Erythroblast (primary cell): Measurements from ENCODE around the gene SH2D1A.

Experiments
- DNase-seq, 2 experiments: peaks; one replicate each; lab custom pipeline; 2025; lab: John Stamatoyannopoulos, UW
- GATA1 ChIP-seq: IDR thresholded peaks from 2 replicates; pipeline ENCODE4 v1.6.1; 2011; ENCODE audit warnings: low read depth, mild to moderate bottlenecking, control low read depth, low read length, moderate library complexity
- POLR2A ChIP-seq: IDR thresholded peaks from 2 replicates; pipeline ENCODE4 v1.6.1; 2011; ENCODE audit warnings: mild to moderate bottlenecking, low read length

Gene SH2D1A

GRCh38 chrX:124342174-124342867 lies 4.0 kb upstream of the SH2D1A start:
- no peak for DNase-seq
- TF ChIP-seq GATA1 (no peak), POLR2A (no peak)

GRCh38 chrX:124343016-124343415 lies 3.3 kb upstream of the SH2D1A start:
- TF ChIP-seq POLR2A (no peak), GATA1 (no peak)
- DNase-seq = no peak

DNA sequence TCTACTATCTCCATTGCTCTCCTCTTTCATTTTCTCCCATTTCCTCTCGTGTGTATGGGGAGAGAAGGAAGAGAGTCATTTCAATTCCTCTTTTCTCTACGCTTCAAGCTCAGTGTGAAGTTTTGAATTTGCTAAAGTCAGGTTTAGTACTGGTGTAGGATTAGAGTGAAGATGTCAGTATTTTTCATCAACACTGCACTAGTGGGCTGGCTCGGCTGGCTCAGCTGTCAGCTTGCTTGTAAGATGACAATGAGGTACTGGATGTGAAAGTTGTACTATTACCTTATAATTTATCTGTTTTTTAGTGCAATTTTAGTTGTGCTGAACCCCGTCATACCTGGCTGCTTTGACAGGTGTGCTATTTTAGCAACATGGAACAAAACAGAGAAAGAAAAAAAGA lies 2.1 kb upstream of the SH2D1A start:
- no peak for DNase-seq
- TF ChIP-seq POLR2A (no peak), GATA1 (no peak)

DNA sequence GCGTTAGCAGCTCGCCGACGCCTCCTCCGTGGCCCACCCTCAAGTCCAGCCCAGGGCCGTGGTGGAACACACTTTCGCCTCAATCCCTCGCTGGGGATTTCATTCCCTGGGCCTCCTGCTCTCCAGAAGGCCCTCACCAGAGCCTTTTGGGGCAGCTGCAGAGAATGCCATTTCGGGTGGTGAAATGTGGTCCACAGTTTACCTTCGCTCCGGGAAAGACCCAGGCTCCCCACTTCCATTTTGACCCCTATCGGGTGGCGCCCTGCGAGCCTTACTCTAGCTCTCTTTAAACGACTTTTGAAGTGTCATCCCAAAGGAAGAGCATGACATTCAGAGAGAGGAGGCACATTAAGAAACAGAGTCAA lies 496 bp downstream of the SH2D1A start:
- no peak for TF ChIP-seq POLR2A
- no peak for TF ChIP-seq GATA1
- no peak for DNase-seq

DNA sequence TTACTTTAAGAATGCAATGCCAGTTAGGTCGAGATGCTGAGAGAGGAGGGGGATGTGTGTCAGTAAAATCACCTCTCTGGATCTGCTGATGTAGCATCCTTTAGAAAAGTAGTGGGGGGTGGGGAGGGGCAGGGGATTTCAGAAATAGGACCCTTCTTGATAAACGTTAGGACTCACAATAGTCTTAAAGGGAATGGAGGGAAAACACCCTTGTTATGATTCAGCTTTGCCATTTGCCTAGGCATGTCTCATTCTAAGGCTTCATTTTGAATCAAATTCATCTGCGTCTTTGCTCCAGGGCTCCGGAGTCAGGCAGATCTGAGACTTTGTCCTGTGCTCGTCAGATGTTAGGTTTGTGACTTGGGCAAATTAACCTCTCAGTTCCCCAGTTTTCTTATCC lies 879 bp downstream of the SH2D1A start:
- DNase-seq = no peak

GRCh38 chrX:124348182-124348581 lies 1.8 kb downstream of the SH2D1A start:
- TF ChIP-seq GATA1 (no peak), POLR2A (no peak)
- peak; percentile 8 to 28 for DNase-seq

More for the DNA sequence above, 879 bp downstream of the SH2D1A start:
- no peak for TF ChIP-seq GATA1
- no peak for TF ChIP-seq POLR2A

- TF ChIP-seq POLR2A (no peak), GATA1 (no peak)
- peak; percentile 79 to 90 for DNase-seq
Measured at GRCh38 chrX:124348885-124349453, 2.6 kb downstream of the SH2D1A start.

- TF ChIP-seq POLR2A = no peak
- no peak for TF ChIP-seq GATA1
- DNase-seq = no peak
Measured at GRCh38 chrX:124354648-124355047, 8.3 kb downstream of the SH2D1A start.

DNA sequence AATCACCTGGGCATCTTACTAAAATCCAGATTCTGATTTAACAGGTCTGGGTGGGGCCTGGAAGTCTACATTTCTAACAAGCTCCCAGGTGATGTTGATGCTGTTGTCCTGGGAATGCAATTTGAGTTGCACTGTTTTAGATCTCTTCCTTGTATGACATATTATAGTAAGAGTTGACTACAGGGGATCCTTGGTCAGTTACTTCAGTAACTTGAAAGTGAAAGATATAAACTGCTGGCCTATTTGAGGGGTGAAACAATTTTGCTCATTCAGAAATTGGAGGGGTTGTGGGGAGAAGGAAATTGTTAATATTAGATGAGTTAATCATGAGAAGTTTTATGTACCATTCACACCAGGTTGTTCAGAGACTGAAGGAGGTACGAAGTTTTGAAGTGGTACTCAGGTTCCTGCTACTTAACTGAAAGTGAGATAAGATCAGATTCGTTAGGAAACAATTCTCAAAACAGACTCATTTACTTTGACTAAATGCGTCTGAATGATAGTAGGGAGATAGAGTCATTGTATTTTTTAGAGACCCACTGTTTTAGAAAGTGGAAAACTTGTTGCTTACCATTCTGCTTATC lies 12.5 kb downstream of the SH2D1A start:
- TF ChIP-seq POLR2A (no peak), GATA1 (no peak)
- DNase-seq = no peak

DNA sequence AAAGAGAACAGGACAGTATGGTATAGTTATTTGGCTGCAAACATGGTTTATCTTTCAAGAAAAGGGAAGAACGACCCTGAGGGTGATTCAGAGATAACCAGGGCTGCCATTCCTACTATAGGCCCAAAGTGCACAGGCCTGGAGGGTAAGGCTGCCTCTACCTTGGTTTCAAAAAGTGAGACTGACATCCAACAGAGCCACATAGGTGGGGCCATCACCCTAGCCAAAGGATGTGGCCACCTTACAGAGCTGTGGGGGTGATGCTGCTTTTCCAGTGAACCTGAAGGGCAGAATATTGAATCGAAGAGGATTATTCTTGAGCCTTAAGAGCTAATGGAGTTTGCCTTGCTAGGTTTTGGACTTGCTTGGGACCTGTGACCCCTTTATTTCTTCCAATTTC lies 15.7 kb downstream of the SH2D1A start:
- TF ChIP-seq POLR2A (no peak), GATA1 (no peak)
- DNase-seq = no peak

DNA sequence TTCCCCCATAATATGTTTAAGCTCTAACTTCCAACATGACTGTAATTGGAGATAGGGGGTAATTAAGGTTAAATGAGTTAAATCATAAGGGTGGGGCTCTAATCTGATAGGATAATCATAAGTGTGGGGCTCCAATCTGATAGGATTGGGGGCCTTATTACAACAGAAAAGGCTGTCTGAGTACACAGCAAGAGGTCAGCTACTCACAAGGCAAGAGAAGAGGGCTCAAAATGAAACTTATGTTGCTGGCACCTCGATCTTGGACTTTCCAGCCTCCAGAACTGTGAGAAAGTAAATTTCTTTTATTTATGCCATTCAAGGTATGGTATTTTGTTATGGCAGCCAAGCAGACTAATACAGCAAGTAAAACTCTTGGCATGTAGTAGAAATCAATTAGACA lies 16.4 kb downstream of the SH2D1A start:
- TF ChIP-seq POLR2A (no peak), GATA1 (no peak)
- peak in 1 of 2 experiments; percentile 0 for DNase-seq

- TF ChIP-seq POLR2A (no peak), GATA1 (no peak)
- no peak for DNase-seq
Measured at GRCh38 chrX:124369722-124370121, 23.4 kb downstream of the SH2D1A start.

GRCh38 chrX:124373348-124373747 lies 27.0 kb downstream of the SH2D1A start:
- TF ChIP-seq POLR2A (no peak), GATA1 (no peak)
- no peak for DNase-seq

GRCh38 chrX:124378643-124379042 lies 32.3 kb downstream of the SH2D1A start:
- no peak for TF ChIP-seq GATA1
- TF ChIP-seq POLR2A = no peak
- peak in 1 of 2 experiments; percentile 11 for DNase-seq
